Neural cell (in vitro differentiated cells): ENCODE measurements around the gene SRP19. TPM values are rescaled to one million over a fixed set of nuclear protein-coding genes. Genes with fewer than 3 reads are reported as not detected.

Experiments
- H2AFZ ChIP-seq: fragments of 200-600, 300-800 bp; sonication (generic), shearing (Covaris generic); 2 replicates; pipeline ENCODE4 v1.6.0; 2014; ENCODE audit warnings: low read depth, mild to moderate bottlenecking, antibody characterized with exemption, low read length, moderate library complexity
- H3F3A ChIP-seq: fragments of 200-600 bp; shearing (Covaris generic); 2 replicates; pipeline ENCODE4 v1.6.1; 2016; ENCODE audit warnings: mild to moderate bottlenecking, moderate library complexity, mixed read lengths, antibody characterized with exemption, low read length; ENCODE audit not compliant: insufficient read depth, poor library complexity, severe bottlenecking
- H3K27ac ChIP-seq: fragments of 200-600, 300-800 bp; sonication (generic), shearing (Covaris generic); 2 replicates; pipeline ENCODE4 v1.5.1; 2014; ENCODE audit warnings: mild to moderate bottlenecking, low read length, moderate library complexity
- H3K27me3 ChIP-seq: fragments of 300-800, 200-600 bp; sonication (generic), shearing (Covaris generic); 2 replicates; pipeline ENCODE4 v1.6.0; 2014; ENCODE audit warnings: mild to moderate bottlenecking, low read depth, low read length, moderate library complexity; ENCODE audit not compliant: insufficient read depth
- H3K36me3 ChIP-seq: fragments of 300-800, 200-600 bp; sonication (generic), shearing (Covaris generic); 2 replicates; pipeline ENCODE4 v1.5.1; 2014; ENCODE audit warnings: mild to moderate bottlenecking, antibody characterized with exemption, low read length, moderate library complexity; ENCODE audit not compliant: insufficient read depth
- H3K4me2 ChIP-seq: fragments of 300-800, 200-600 bp; sonication (generic), shearing (Covaris generic); 2 replicates; pipeline ENCODE4 v1.6.0; 2014; ENCODE audit warnings: mild to moderate bottlenecking, low read length
- H3K4me3 ChIP-seq: fragments of 300-800, 200-600 bp; sonication (generic), shearing (Covaris generic); 2 replicates; pipeline ENCODE4 v1.5.1; 2014; ENCODE audit warnings: mild to moderate bottlenecking, low read length, moderate library complexity
- H3K79me2 ChIP-seq: fragments of 200-600 bp; shearing (Covaris generic); replicated peaks from 2 replicates; pipeline ENCODE4 v1.6.0; 2014; ENCODE audit warnings: mild to moderate bottlenecking, low read length, moderate library complexity; ENCODE audit not compliant: insufficient read depth
- H3K9ac ChIP-seq: fragments of 300-800, 200-600 bp; sonication (generic), shearing (Covaris generic); 2 replicates; pipeline ENCODE4 v1.6.1; 2016; ENCODE audit warnings: mild to moderate bottlenecking, low read length, mixed read lengths
- H3K9me2 ChIP-seq: fragments of 200-600 bp; shearing (Covaris generic); 2 replicates; pipeline ENCODE4 v1.6.1; 2016; ENCODE audit warnings: mild to moderate bottlenecking, low read length, mixed read lengths; ENCODE audit not compliant: insufficient read depth
- H3K9me3 ChIP-seq: fragments of 200-600, 300-800 bp; sonication (generic), shearing (Covaris generic); 2 replicates; pipeline ENCODE4 v1.6.1; 2016; ENCODE audit warnings: mild to moderate bottlenecking, mixed run types, low read length, moderate library complexity, mixed read lengths
- H4K20me1 ChIP-seq: fragments of 200-600 bp; shearing (Covaris generic); 2 replicates; pipeline ENCODE4 v1.6.1; 2016; ENCODE audit warnings: mild to moderate bottlenecking, mixed run types; ENCODE audit not compliant: insufficient read depth
- EP300 ChIP-seq: fragments of 450-650 bp; conservative IDR thresholded peaks from 2 replicates; pipeline ENCODE4 v1.6.1; 2014; ENCODE audit warnings: antibody characterized with exemption, mild to moderate bottlenecking, moderate library complexity; ENCODE audit not compliant: poor library complexity, severe bottlenecking
- EZH2 ChIP-seq: fragments of 200-600, 300-800 bp; shearing (Covaris generic), sonication (generic); IDR thresholded peaks from 2 replicates; pipeline ENCODE4 v1.6.1; 2014; ENCODE audit warnings: antibody characterized with exemption, low read length, borderline replicate concordance, mild to moderate bottlenecking; ENCODE audit not compliant: insufficient read depth, poor library complexity, severe bottlenecking
- MXI1 ChIP-seq: fragments of 450-650 bp; conservative IDR thresholded peaks from 2 replicates; pipeline ENCODE4 v1.6.1; 2014; ENCODE audit warnings: antibody characterized with exemption, mild to moderate bottlenecking; ENCODE audit not compliant: poor library complexity, severe bottlenecking
- POLR2AphosphoS5 ChIP-seq: IDR thresholded peaks from 2 replicates; pipeline ENCODE4 v1.6.1; 2012
- RAD21 ChIP-seq: fragments of 450-650 bp; conservative IDR thresholded peaks from 2 replicates; pipeline ENCODE4 v1.6.1; 2014; ENCODE audit warnings: antibody characterized with exemption, mild to moderate bottlenecking, moderate library complexity
- SMC3 ChIP-seq: fragments of 450-650 bp; conservative IDR thresholded peaks from 2 replicates; pipeline ENCODE4 v1.6.1; 2014; ENCODE audit warnings: antibody characterized with exemption, mild to moderate bottlenecking, moderate library complexity; ENCODE audit not compliant: poor library complexity
- TAF1 ChIP-seq: IDR thresholded peaks from 2 replicates; pipeline ENCODE4 v1.6.1; 2012; ENCODE audit warnings: low read depth
- polyA plus RNA-seq: library from polyadenylated mRNA; depleted of rRNA; stranded (reverse); fragments of >200 nt; gene quantifications from 2 replicates; pipeline ENCODE4 v1.2.3, GENCODE V29; 2014
- TF ChIP-seq, protein P1 (sequence below): fragments of 450-650 bp; IDR thresholded peaks from 2 replicates; pipeline ENCODE4 v1.5.1; 2014; ENCODE audit warnings: antibody characterized with exemption, mild to moderate bottlenecking, moderate library complexity; ENCODE audit not compliant: poor library complexity, severe bottlenecking
- TF ChIP-seq, protein P2 (sequence below): IDR thresholded peaks from 2 replicates; pipeline ENCODE4 v1.6.1; 2012; ENCODE audit warnings: borderline replicate concordance

Gene SRP19
- polyA plus RNA-seq, 1 donor from 2014 or later, result 179 TPM

DNA sequence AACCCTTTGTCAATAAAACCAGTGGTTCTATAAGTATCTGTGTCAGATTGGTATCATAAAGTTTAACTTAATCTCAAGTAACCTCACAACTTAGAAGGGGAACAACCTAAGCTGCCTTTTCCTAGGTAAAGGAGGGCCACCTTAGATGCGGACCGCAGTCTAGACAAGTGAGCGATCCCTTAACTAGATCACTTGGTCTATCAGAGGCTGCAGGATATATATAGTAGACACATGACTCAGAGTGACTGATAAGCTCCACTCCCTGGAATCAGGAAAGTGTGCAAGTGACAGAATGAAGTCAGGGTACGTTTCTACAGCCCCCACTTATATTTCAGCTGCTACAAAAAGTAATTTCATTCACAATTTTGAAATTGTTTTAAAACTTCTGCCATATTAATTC lies 53.5 kb downstream of the SRP19 start:
- Histone ChIP-seq H3K9ac (no peak overlapping the region), H3K9me2 (no peaks in the 10 kb centered on the region), H3K79me2 (peaks cover 1% of the 10 kb centered on the region), H4K20me1 (no peaks in the 10 kb centered on the region), H3K9me3 (no peaks in the 10 kb centered on the region), H3K4me3 (no peak overlapping the region), H3K36me3 (peaks cover 9% of the 10 kb centered on the region), H3F3A (no peaks in the 10 kb centered on the region), H3K27ac (no peak overlapping the region), H2AFZ (no peak overlapping the region), H3K27me3 (no peaks in the 10 kb centered on the region), H3K4me2 (no peak overlapping the region)
- TF ChIP-seq, protein P1, sequence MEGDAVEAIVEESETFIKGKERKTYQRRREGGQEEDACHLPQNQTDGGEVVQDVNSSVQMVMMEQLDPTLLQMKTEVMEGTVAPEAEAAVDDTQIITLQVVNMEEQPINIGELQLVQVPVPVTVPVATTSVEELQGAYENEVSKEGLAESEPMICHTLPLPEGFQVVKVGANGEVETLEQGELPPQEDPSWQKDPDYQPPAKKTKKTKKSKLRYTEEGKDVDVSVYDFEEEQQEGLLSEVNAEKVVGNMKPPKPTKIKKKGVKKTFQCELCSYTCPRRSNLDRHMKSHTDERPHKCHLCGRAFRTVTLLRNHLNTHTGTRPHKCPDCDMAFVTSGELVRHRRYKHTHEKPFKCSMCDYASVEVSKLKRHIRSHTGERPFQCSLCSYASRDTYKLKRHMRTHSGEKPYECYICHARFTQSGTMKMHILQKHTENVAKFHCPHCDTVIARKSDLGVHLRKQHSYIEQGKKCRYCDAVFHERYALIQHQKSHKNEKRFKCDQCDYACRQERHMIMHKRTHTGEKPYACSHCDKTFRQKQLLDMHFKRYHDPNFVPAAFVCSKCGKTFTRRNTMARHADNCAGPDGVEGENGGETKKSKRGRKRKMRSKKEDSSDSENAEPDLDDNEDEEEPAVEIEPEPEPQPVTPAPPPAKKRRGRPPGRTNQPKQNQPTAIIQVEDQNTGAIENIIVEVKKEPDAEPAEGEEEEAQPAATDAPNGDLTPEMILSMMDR, result no peak
- TF ChIP-seq, protein P2, sequence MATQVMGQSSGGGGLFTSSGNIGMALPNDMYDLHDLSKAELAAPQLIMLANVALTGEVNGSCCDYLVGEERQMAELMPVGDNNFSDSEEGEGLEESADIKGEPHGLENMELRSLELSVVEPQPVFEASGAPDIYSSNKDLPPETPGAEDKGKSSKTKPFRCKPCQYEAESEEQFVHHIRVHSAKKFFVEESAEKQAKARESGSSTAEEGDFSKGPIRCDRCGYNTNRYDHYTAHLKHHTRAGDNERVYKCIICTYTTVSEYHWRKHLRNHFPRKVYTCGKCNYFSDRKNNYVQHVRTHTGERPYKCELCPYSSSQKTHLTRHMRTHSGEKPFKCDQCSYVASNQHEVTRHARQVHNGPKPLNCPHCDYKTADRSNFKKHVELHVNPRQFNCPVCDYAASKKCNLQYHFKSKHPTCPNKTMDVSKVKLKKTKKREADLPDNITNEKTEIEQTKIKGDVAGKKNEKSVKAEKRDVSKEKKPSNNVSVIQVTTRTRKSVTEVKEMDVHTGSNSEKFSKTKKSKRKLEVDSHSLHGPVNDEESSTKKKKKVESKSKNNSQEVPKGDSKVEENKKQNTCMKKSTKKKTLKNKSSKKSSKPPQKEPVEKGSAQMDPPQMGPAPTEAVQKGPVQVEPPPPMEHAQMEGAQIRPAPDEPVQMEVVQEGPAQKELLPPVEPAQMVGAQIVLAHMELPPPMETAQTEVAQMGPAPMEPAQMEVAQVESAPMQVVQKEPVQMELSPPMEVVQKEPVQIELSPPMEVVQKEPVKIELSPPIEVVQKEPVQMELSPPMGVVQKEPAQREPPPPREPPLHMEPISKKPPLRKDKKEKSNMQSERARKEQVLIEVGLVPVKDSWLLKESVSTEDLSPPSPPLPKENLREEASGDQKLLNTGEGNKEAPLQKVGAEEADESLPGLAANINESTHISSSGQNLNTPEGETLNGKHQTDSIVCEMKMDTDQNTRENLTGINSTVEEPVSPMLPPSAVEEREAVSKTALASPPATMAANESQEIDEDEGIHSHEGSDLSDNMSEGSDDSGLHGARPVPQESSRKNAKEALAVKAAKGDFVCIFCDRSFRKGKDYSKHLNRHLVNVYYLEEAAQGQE, result no peak
- TF ChIP-seq RAD21, result no peak

DNA sequence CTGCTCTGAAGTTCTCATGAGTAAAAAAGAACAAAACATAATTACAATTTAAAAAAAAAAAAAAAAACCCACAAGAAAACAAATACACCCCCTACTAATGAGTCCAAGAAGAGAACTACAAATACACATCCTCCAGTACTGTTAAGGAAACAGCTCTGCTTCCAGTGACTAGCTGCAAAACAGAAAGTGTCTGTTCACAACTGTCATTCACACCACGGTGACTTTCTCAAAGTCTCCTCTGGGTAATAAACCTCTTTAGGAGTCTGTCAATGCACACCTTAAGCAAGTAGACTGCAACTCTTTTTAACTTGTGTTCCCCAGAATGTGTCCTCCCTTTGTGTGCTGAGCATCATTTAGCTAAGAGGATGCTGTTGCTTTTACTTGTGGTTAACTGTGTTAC lies 54.7 kb downstream of the SRP19 start:
- H3F3A ChIP-seq, result no peaks in the 10 kb centered on the region
- no peak overlapping the region for H3K27ac ChIP-seq
- no peaks in the 10 kb centered on the region for H3K9me3 ChIP-seq
- no peak overlapping the region for H3K4me3 ChIP-seq
- TF ChIP-seq, protein P2, result no peak
- TF ChIP-seq EZH2 (no peak), EP300 (no peak), TAF1 (no peak), MXI1 (no peak), RAD21 (no peak), SMC3 (no peak), POLR2AphosphoS5 (no peak)
- TF ChIP-seq, protein P1, result no peak
- H3K9ac ChIP-seq, result no peak overlapping the region
- H3K36me3 ChIP-seq, result peaks cover 9% of the 10 kb centered on the region
- H2AFZ ChIP-seq, result no peak overlapping the region
- no peak overlapping the region for H3K4me2 ChIP-seq
- H3K27me3 ChIP-seq, result no peaks in the 10 kb centered on the region
- no peaks in the 10 kb centered on the region for H3K9me2 ChIP-seq
- peaks cover 7% of the 10 kb centered on the region for H3K79me2 ChIP-seq
- no peaks in the 10 kb centered on the region for H4K20me1 ChIP-seq
